Measurements from ENCODE around the gene NUTM2G.
"Not testable (repeated sequence)": the region's sequence is repeated elsewhere in the genome, so short reads cannot be mapped to it uniquely, and the experiment has no call there.

DNA sequence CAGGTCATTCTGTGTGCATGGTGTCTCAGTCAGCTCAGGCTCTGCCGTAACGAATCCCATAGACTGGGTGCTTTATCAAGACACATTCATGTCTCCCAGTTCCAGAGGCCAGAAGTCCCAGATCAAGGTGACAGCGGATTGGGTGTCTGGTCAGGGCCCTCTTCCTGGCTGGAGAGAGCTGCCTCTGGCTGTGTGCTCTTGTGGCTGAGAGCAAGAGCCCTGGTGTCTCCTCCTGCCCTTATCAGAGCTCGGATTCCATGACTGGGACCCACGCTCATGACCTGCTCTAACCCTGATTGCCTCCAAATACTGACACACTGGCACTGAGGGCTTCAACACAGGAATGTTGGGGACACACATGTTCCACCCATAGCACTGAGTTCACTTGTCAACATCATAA is 6.1 kb downstream of the NUTM2G start:
- TF ChIP-seq, protein P1, sequence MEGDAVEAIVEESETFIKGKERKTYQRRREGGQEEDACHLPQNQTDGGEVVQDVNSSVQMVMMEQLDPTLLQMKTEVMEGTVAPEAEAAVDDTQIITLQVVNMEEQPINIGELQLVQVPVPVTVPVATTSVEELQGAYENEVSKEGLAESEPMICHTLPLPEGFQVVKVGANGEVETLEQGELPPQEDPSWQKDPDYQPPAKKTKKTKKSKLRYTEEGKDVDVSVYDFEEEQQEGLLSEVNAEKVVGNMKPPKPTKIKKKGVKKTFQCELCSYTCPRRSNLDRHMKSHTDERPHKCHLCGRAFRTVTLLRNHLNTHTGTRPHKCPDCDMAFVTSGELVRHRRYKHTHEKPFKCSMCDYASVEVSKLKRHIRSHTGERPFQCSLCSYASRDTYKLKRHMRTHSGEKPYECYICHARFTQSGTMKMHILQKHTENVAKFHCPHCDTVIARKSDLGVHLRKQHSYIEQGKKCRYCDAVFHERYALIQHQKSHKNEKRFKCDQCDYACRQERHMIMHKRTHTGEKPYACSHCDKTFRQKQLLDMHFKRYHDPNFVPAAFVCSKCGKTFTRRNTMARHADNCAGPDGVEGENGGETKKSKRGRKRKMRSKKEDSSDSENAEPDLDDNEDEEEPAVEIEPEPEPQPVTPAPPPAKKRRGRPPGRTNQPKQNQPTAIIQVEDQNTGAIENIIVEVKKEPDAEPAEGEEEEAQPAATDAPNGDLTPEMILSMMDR (conservative IDR thresholded peaks at IDR 0.05): not testable (repeated sequence)
- not testable (repeated sequence) for TF ChIP-seq ZFX (IDR thresholded peaks at IDR 0.05)

All from C4-2B (cell line).